Trophoblast cell (in vitro differentiated cells and primary cell): ENCODE measurements around the gene TRAF3IP1.
"Not testable (repeated sequence)": the region's sequence is repeated elsewhere in the genome, so short reads cannot be mapped to it uniquely, and the experiment has no call there.

Experiments used
- DNase-seq, 2 donors: peaks; one replicate each; pipeline ENCODE4 v3.0.0-alpha.2; 2016
- H2AFZ ChIP-seq: 2 replicates; pipeline ENCODE4 v1.6.1; 2013; ENCODE audit warnings: low read length, moderate library complexity, mild to moderate bottlenecking; ENCODE audit not compliant: insufficient read depth, poor library complexity
- H2AK5ac ChIP-seq: 2 replicates; pipeline ENCODE4 v1.6.1; 2013; ENCODE audit warnings: mild to moderate bottlenecking, low read length
- H2BK120ac ChIP-seq: 2 replicates; pipeline ENCODE4 v1.6.1; 2013; ENCODE audit warnings: low read length, mild to moderate bottlenecking, moderate library complexity; ENCODE audit not compliant: insufficient read depth, poor library complexity
- H2BK12ac ChIP-seq: 2 replicates; pipeline ENCODE4 v1.6.1; 2013; ENCODE audit warnings: mild to moderate bottlenecking, low read length, moderate library complexity
- H2BK5ac ChIP-seq: 2 replicates; pipeline ENCODE4 v1.6.1; 2013; ENCODE audit warnings: low read length, low read depth, moderate library complexity, mild to moderate bottlenecking; ENCODE audit not compliant: poor library complexity
- H3K14ac ChIP-seq: 2 replicates; pipeline ENCODE4 v1.6.1; 2013; ENCODE audit warnings: mild to moderate bottlenecking, low read length
- H3K18ac ChIP-seq: 2 replicates; pipeline ENCODE4 v1.6.1; 2013; ENCODE audit warnings: mild to moderate bottlenecking, low read length
- H3K23ac ChIP-seq: 2 replicates; pipeline ENCODE4 v1.6.1; 2013; ENCODE audit warnings: low read length
- H3K27ac ChIP-seq: 2 replicates; pipeline ENCODE4 v1.5.1; 2013; ENCODE audit warnings: low read depth, mild to moderate bottlenecking, inconsistent platforms, low read length, moderate library complexity
- H3K27me3 ChIP-seq: 2 replicates; pipeline ENCODE4 v1.6.1; 2013; ENCODE audit warnings: inconsistent platforms, mild to moderate bottlenecking, low read length, moderate library complexity; ENCODE audit not compliant: insufficient read depth
- H3K36me3 ChIP-seq, 2 experiments: 1 replicate in 1 of 2; 2 replicates in 1 of 2; pipeline ENCODE4 v1.6.1; 2013; ENCODE audit warnings: low read length in 2 of 2, mild to moderate bottlenecking in 2 of 2, moderate library complexity in 1 of 2; ENCODE audit not compliant: insufficient read depth in 2 of 2, control insufficient read depth in 1 of 2
- H3K4ac ChIP-seq: 2 replicates; pipeline ENCODE4 v1.6.1; 2013; ENCODE audit warnings: low read depth, mild to moderate bottlenecking, low read length, moderate library complexity
- H3K4me1 ChIP-seq, 2 experiments: 1 replicate in 1 of 2; 2 replicates in 1 of 2; pipeline ENCODE4 v1.6.1; 2013; ENCODE audit warnings: low read length in 2 of 2, mild to moderate bottlenecking in 2 of 2, moderate library complexity in 1 of 2; ENCODE audit not compliant: insufficient read depth in 2 of 2, control insufficient read depth in 1 of 2
- H3K4me2 ChIP-seq: 2 replicates; pipeline ENCODE4 v1.6.1; 2013; ENCODE audit warnings: inconsistent platforms, mild to moderate bottlenecking, low read length, moderate library complexity
- H3K4me3 ChIP-seq: 2 replicates; pipeline ENCODE4 v1.5.1; 2013; ENCODE audit warnings: mild to moderate bottlenecking, low read depth, low read length, inconsistent platforms
- H3K79me1 ChIP-seq: one replicate; pipeline ENCODE4 v1.6.1; 2013; ENCODE audit warnings: low read length
- H3K79me2 ChIP-seq: 2 replicates; pipeline ENCODE4 v1.6.1; 2013; ENCODE audit warnings: low read length, mild to moderate bottlenecking; ENCODE audit not compliant: control insufficient read depth, insufficient read depth, poor library complexity
- H3K9ac ChIP-seq: 2 replicates; pipeline ENCODE4 v1.6.1; 2013; ENCODE audit warnings: mild to moderate bottlenecking, low read length
- H3K9me3 ChIP-seq: 2 replicates; pipeline ENCODE4 v1.6.1; 2013; ENCODE audit warnings: low read depth, mild to moderate bottlenecking, control low read depth, inconsistent platforms, low read length; ENCODE audit not compliant: insufficient read depth
- H4K12ac ChIP-seq: 2 replicates; pipeline ENCODE4 v1.6.1; 2013; ENCODE audit warnings: low read depth, mild to moderate bottlenecking, low read length, moderate library complexity
- H4K8ac ChIP-seq: 2 replicates; pipeline ENCODE4 v1.6.1; 2013; ENCODE audit warnings: low read depth, mild to moderate bottlenecking, low read length, moderate library complexity
- H4K91ac ChIP-seq: one replicate; pipeline ENCODE4 v1.6.1; 2013; ENCODE audit warnings: low read depth, mild to moderate bottlenecking, low read length, moderate library complexity
- WGBS: extraction: QIAGEN DNeasy Blood & Tissue Kit; methylation state at CpG from one replicate; pipeline ENCODE4 v1.1.7; 2013; ENCODE audit warnings: missing lambda C conversion rate; ENCODE audit not compliant: insufficient read length, insufficient coverage; ENCODE audit errors: extremely low coverage; 5-methylcytosine and 5-hydroxymethylcytosine counted together

TRAF3IP1 gene

GRCh38 chr2:238272156-238272555 is 48.2 kb upstream of the TRAF3IP1 start:
- no peaks in the 10 kb centered on the region for H3K79me2 ChIP-seq
- no peak overlapping the region for H4K91ac ChIP-seq
- H3K27me3 ChIP-seq, result no peaks in the 10 kb centered on the region
- no peak overlapping the region for H3K9ac ChIP-seq
- no peak overlapping the region for H3K4me3 ChIP-seq
- H4K8ac ChIP-seq, result no peak overlapping the region
- no peak overlapping the region for H3K18ac ChIP-seq
- no peak overlapping the region for H4K12ac ChIP-seq
- no CpG with 5 or more reads among the region's 4 CpGs for whole genome bisulfite sequencing
- H2BK120ac ChIP-seq, result no peak overlapping the region
- no peak overlapping the region for H3K27ac ChIP-seq
- no peak for DNase-seq
- no peak overlapping the region for H2BK5ac ChIP-seq
- H2AK5ac ChIP-seq, result no peak overlapping the region
- no peak overlapping the region for H2BK12ac ChIP-seq
- no peak overlapping the region for H3K23ac ChIP-seq
- H3K9me3 ChIP-seq, result no peaks in the 10 kb centered on the region
- H3K14ac ChIP-seq, result no peak overlapping the region
- peaks cover 24 to 28% of the 10 kb centered on the region in 2 experiments for H3K4me1 ChIP-seq
- no peak overlapping the region for H2AFZ ChIP-seq
- H3K4me2 ChIP-seq, result no peak overlapping the region
- no peak overlapping the region for H3K4ac ChIP-seq
- peaks cover 6 to 8% of the 10 kb centered on the region in 2 experiments for H3K36me3 ChIP-seq
- H3K79me1 ChIP-seq, result peaks cover 7% of the 10 kb centered on the region

- not testable (repeated sequence) for H4K91ac ChIP-seq, H3K27ac ChIP-seq, H3K79me1 ChIP-seq, H3K27me3 ChIP-seq, H3K18ac ChIP-seq, H3K9ac ChIP-seq, DNase-seq, H3K14ac ChIP-seq, H3K4me2 ChIP-seq, H2BK12ac ChIP-seq, H2AFZ ChIP-seq, H3K9me3 ChIP-seq, H3K4me3 ChIP-seq, H2BK120ac ChIP-seq, H3K23ac ChIP-seq, H2AK5ac ChIP-seq, H3K36me3 ChIP-seq, H2BK5ac ChIP-seq, H3K79me2 ChIP-seq, H3K4ac ChIP-seq, H4K12ac ChIP-seq, H4K8ac ChIP-seq
- H3K4me1 ChIP-seq, result peaks cover 18 to 21% of the 10 kb centered on the region in 2 experiments
- no CpG with 5 or more reads among the region's 10 CpGs for WGBS
These were observed 46.9 kb upstream of the TRAF3IP1 start for GRCh38 chr2:238273433-238273832.

- Histone ChIP-seq H3K9ac (no peak overlapping the region), H3K4me2 (no peak overlapping the region), H2AFZ (no peak overlapping the region), H4K12ac (no peak overlapping the region), H3K27ac (no peak overlapping the region), H3K4me3 (no peak overlapping the region), H3K79me1 (peaks cover 1% of the 10 kb centered on the region), H3K4me1 (peaks cover 18 to 21% of the 10 kb centered on the region in 2 experiments), H4K91ac (no peak overlapping the region), H2AK5ac (no peak overlapping the region), H3K79me2 (no peaks in the 10 kb centered on the region), H3K9me3 (peaks cover 4% of the 10 kb centered on the region), H3K23ac (no peak overlapping the region), H2BK120ac (no peak overlapping the region), H3K4ac (no peak overlapping the region), H3K36me3 (peaks cover 6 to 8% of the 10 kb centered on the region in 2 experiments), H3K14ac (no peak overlapping the region), H3K27me3 (no peaks in the 10 kb centered on the region), H2BK5ac (no peak overlapping the region), H3K18ac (no peak overlapping the region), H4K8ac (no peak overlapping the region), H2BK12ac (no peak overlapping the region)
- WGBS, result no CpG with 5 or more reads among the region's 20 CpGs
- no peak for DNase-seq
These were observed 46.0 kb upstream of the TRAF3IP1 start for GRCh38 chr2:238274152-238274865.

GRCh38 chr2:238277695-238278094 is 42.6 kb upstream of the TRAF3IP1 start:
- Histone ChIP-seq H2BK12ac (no peak overlapping the region), H3K4me2 (no peak overlapping the region), H3K4ac (no peak overlapping the region), H3K23ac (no peak overlapping the region), H3K36me3 (peaks cover 3 to 6% of the 10 kb centered on the region in 2 experiments), H3K18ac (no peak overlapping the region), H2AK5ac (no peak overlapping the region), H4K12ac (no peak overlapping the region), H2BK120ac (no peak overlapping the region), H3K27me3 (no peaks in the 10 kb centered on the region), H2AFZ (no peak overlapping the region), H3K14ac (no peak overlapping the region), H2BK5ac (no peak overlapping the region), H3K4me1 (peaks cover 0 to 2% of the 10 kb centered on the region in 2 experiments), H3K4me3 (no peak overlapping the region), H4K91ac (no peak overlapping the region), H3K79me1 (no peaks in the 10 kb centered on the region), H3K9me3 (peaks cover 4% of the 10 kb centered on the region), H3K27ac (no peak overlapping the region), H4K8ac (no peak overlapping the region), H3K9ac (no peak overlapping the region), H3K79me2 (no peaks in the 10 kb centered on the region)
- no CpG with 5 or more reads among the region's 15 CpGs for WGBS
- DNase-seq, result no peak
